ENCODE results near the gene SFT2D1.

SFT2D1 gene

GRCh38 chr6:166344240-166344639 lies 1.9 kb upstream of the SFT2D1 start:
- TF ChIP-seq, protein P1, sequence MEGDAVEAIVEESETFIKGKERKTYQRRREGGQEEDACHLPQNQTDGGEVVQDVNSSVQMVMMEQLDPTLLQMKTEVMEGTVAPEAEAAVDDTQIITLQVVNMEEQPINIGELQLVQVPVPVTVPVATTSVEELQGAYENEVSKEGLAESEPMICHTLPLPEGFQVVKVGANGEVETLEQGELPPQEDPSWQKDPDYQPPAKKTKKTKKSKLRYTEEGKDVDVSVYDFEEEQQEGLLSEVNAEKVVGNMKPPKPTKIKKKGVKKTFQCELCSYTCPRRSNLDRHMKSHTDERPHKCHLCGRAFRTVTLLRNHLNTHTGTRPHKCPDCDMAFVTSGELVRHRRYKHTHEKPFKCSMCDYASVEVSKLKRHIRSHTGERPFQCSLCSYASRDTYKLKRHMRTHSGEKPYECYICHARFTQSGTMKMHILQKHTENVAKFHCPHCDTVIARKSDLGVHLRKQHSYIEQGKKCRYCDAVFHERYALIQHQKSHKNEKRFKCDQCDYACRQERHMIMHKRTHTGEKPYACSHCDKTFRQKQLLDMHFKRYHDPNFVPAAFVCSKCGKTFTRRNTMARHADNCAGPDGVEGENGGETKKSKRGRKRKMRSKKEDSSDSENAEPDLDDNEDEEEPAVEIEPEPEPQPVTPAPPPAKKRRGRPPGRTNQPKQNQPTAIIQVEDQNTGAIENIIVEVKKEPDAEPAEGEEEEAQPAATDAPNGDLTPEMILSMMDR (conservative IDR thresholded peaks at IDR 0.05; ENCODE audit: low read length) = no peak
- H3K4me3 ChIP-seq (ENCODE audit: low read length) = no peak overlapping the region
- no peak for DNase-seq (ENCODE audit: low read depth)

DNA sequence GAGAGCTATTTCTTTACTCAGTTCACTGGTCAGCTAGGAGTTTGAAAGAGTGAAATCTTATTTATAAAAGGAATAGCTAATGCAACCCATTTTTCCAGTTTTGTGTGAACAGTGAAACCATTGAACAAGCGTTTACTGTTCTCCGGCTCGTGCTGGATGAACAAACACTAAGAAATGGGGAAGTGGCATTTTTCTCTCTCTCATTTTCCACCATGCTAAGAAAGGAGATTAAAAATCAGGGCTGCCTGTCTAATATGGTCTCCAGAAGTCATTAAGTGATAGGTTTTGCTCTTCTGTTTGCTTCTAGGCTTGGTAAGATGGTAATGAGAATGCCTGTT lies 774 bp upstream of the SFT2D1 start:
- no peak for DNase-seq (ENCODE audit: low read depth)
- TF ChIP-seq, protein P1 (conservative IDR thresholded peaks at IDR 0.05; ENCODE audit: low read length) = no peak
- H3K4me3 ChIP-seq (ENCODE audit: low read length) = peak overlapping the region; percentile 99

GRCh38 chr6:166341977-166342348 lies 382 bp downstream of the SFT2D1 start:
- peak overlapping the region; percentile 99 for H3K4me3 ChIP-seq (ENCODE audit: low read length)
- DNase-seq (ENCODE audit: low read depth) = peak; percentile 30
- TF ChIP-seq, protein P1 (conservative IDR thresholded peaks at IDR 0.05; ENCODE audit: low read length) = no peak

- DNase-seq (ENCODE audit: low read depth) = no peak
- H3K4me3 ChIP-seq (ENCODE audit: low read length) = peak overlapping the region; percentile 99
- TF ChIP-seq, protein P1 (conservative IDR thresholded peaks at IDR 0.05; ENCODE audit: low read length) = no peak
Observed at GRCh38 chr6:166341464-166341863, 881 bp downstream of the SFT2D1 start.

- H3K4me3 ChIP-seq (ENCODE audit: low read length) = no peak overlapping the region
- DNase-seq (ENCODE audit: low read depth) = no peak
- TF ChIP-seq, protein P1 (conservative IDR thresholded peaks at IDR 0.05; ENCODE audit: low read length) = no peak
Observed at GRCh38 chr6:166338854-166339253, 3.5 kb downstream of the SFT2D1 start.

- TF ChIP-seq, protein P1 (conservative IDR thresholded peaks at IDR 0.05; ENCODE audit: low read length) = no peak
- no peak for DNase-seq (ENCODE audit: low read depth)
- no peak overlapping the region for H3K4me3 ChIP-seq (ENCODE audit: low read length)
Observed at GRCh38 chr6:166336847-166337246, 5.5 kb downstream of the SFT2D1 start.

DNA sequence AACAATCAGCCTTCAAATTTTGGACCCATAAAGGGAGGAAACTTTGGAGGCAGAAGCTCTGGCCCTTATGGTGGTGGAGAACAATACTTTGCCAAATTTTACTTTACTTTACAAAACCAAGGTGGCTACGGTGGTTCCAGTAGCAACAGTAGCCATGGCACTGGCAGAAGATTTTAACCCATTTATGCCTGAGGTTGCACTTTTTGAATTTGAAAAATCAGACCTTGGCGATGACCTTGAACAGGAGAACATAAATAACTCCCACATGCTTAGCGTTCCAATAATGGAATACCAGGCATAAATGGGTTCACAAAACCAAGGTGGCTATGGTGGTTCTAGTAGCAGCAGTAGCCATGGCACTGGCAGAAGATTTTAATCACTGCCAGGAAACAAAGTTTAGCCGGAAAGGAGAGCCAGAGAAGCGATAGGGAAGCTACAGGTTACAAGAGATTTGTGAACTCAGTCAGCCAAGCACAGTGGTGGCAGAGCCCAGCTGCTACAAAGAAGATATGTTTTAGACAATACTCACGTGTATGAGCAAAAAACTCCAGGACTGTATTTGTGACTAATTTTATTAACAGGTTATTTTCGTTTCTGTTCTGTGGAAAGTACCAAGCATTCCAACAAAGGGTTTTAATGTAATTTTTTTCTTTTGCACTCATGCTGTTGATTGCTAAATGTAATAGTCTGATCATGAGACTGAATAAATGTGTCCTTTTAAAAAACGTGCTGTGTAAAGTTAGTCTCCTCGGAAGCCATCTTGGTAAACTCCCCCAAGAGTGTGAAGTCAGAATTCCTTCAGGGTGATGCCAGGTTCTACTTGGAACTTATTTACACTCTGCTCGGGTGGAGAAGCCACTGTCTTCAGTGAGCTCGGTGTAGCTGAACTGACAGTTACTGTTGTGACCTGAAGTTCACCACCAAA lies 6.7 kb downstream of the SFT2D1 start:
- H3K4me3 ChIP-seq (ENCODE audit: low read length) = no peak overlapping the region
- no peak for DNase-seq (ENCODE audit: low read depth)
- TF ChIP-seq, protein P1 (conservative IDR thresholded peaks at IDR 0.05; ENCODE audit: low read length) = no peak

Measured in AG10803 (cell line).